Measurements from ENCODE around the gene SMG6. TPM values are rescaled to one million over a fixed set of nuclear protein-coding genes. Genes with fewer than 3 reads are reported as not detected.

SMG6 gene
- total and polyA plus RNA-seq, 2 of the 8 experiments (the other 6 are each of a cell fraction or from before 2014, with no cell fraction given), result 18.5 to 25.2 TPM

DNA sequence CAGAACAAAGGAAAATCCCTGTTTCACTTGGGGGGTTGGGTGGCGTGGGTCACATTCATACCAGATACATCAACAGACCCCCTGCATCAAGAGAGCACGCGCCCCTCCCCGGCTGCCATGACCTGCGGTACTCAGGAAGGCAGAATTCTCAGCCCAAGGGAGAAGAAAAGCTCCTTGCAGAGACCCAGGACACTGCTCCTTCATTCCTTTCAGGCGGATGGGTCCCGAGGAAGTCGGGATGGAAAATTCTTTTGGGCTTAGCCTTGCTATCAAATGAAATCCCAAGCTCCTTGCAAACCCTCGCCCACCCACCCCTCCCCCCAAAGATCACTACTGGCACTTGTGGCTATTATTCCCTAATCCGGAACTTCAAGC is 208.1 kb downstream of the SMG6 start:
- Histone ChIP-seq H3K9ac (replicated peaks in 1 of 4; ENCODE audit: extremely low read depth in 1 of 4, low read depth in 3 of 4, low read length in 3 of 4) (no peak overlapping the region), H2BK12ac (ENCODE audit: low read depth, low read length) (peak overlapping the region; percentile 68; the same call in 1 of the 2 replicates), H2BK120ac (replicated peaks; ENCODE audit: low read depth, low read length) (no peak overlapping the region), H3K23ac (ENCODE audit: insufficient read length) (no peak overlapping the region), H2AFZ (ENCODE audit: low read length) (no peak overlapping the region), H2BK20ac (ENCODE audit: low read length) (0 out of 2 replicates have a peak overlapping the region, but pooled peaks have one; percentile 3), H4K5ac (ENCODE audit: insufficient read length, low read depth, low read length) (no peak overlapping the region), H2BK5ac (ENCODE audit: low read depth, low read length) (no peak overlapping the region; the same call in 1 of the 2 replicates), H3K79me2 (ENCODE audit: control insufficient read depth in 1 of 2, insufficient read depth in 2 of 2, low read length in 2 of 2) (no peaks in the 10 kb centered on the region), H3K79me1 (ENCODE audit: low read depth, low read length) (no peaks in the 10 kb centered on the region), H3K4ac (replicated peaks; ENCODE audit: insufficient read length, low read depth, low read length) (no peak overlapping the region), H2BK15ac (ENCODE audit: low read length) (no peak overlapping the region), H3K27me3 (replicated peaks in 1 of 4; ENCODE audit: control insufficient read depth in 3 of 4, extremely low read depth in 1 of 4, insufficient read depth in 3 of 4, low read length in 3 of 4) (no peaks in the 10 kb centered on the region), H3K9me3 (ENCODE audit: insufficient read depth in 2 of 2, low read depth in 1 of 2, low read length in 1 of 2) (no peaks in the 10 kb centered on the region), H3K23me2 (ENCODE audit: low read depth, low read length) (no peaks in the 10 kb centered on the region), H2AK5ac (ENCODE audit: low read depth, low read length) (no peak overlapping the region; the same call in 1 of the 2 replicates), H4K91ac (replicated peaks; ENCODE audit: insufficient read length, low read length) (no peak overlapping the region), H3K18ac (ENCODE audit: extremely low read depth, low read length) (no peak overlapping the region; the same call in 1 of the 2 replicates), H3K4me3 (ENCODE audit: extremely low read depth in 1 of 4, insufficient read depth in 2 of 4, low read depth in 3 of 4, low read length in 4 of 4) (no peak overlapping the region), H3K36me3 (ENCODE audit: control insufficient read depth in 2 of 4, insufficient read depth in 4 of 4, low read length in 3 of 4) (no peaks in the 10 kb centered on the region), H3K4me1 (replicated peaks in 1 of 4; ENCODE audit: control insufficient read depth in 3 of 4, insufficient read depth in 4 of 4, low read length in 3 of 4) (peaks cover 2 to 11% (median 5%) of the 10 kb centered on the region in 4 experiments), H3K4me2 (ENCODE audit: insufficient read depth in 1 of 2, low read depth in 2 of 2, low read length in 2 of 2) (no peak overlapping the region), H3K14ac (ENCODE audit: insufficient read length) (no peak overlapping the region), H4K8ac (ENCODE audit: extremely low read depth, insufficient read depth, low read length) (no peak overlapping the region; the same call in 1 of the 2 replicates), H3K56ac (replicated peaks; ENCODE audit: insufficient read length, low read depth, low read length) (no peak overlapping the region), H4K20me1 (replicated peaks in 1 of 2; ENCODE audit: control insufficient read depth in 1 of 2, insufficient read depth in 2 of 2, low read length in 2 of 2) (peaks cover 0 to 8% of the 10 kb centered on the region in 2 experiments), H3K27ac (ENCODE audit: low read depth, low read length) (no peak overlapping the region)
- POLR2A ChIA-PET (ENCODE audit: partially characterized antibody), result interaction anchor here (0.6 to 0.7 kb wide), 2 partner anchors 26 to 154 kb away, joined by 3 read pairs; no protein-coding TSS in a partner anchor
- CTCF ChIA-PET (ENCODE audit: partially characterized antibody), result interaction anchor here (0.6 to 4.2 kb wide), 24 partner anchors 8 to 158 kb away, joined by 3 to 27 read pairs (median 4); no protein-coding TSS in a partner anchor
- FAIRE-seq, result no peak
- TF ChIP-seq KDM1A (IDR thresholded peaks at IDR 0.05; ENCODE audit: borderline replicate concordance, low read length) (no peak), SP1 (IDR thresholded peaks at IDR 0.05; ENCODE audit: low read depth, low read length) (no peak)
- DNase-seq (ENCODE audit: low read depth in 1 of 2, low spot score in 2 of 2), result no peak
- 81% methylated on average over 9 of the region's 10 CpGs; no CpG with 5 or more reads in 1 of the 2 experiments for WGBS, 2 experiments (ENCODE audit: extremely low coverage in 1 of 2, insufficient coverage in 1 of 2, insufficient read length in 1 of 2, insufficient replicate concordance in 2 of 2, low coverage in 1 of 2, low lambda C conversion rate in 2 of 2, missing lambda C conversion rate in 1 of 2)
